ENCODE results near the gene KAT8. TPM values are rescaled to one million over a fixed set of nuclear protein-coding genes. Genes with fewer than 3 reads are reported as not detected.

KAT8 gene
- total and polyA plus RNA-seq, 9 of the 15 experiments (the other 6 are each of a cell fraction or from before 2014, with no cell fraction given), result 10.0 to 98.5 (median 76.4) TPM

- TF ChIP-seq BRD9 (IDR thresholded peaks at IDR 0.05; ENCODE audit: low read depth, partially characterized antibody) (no peak), SIX5 (IDR thresholded peaks at IDR 0.05; ENCODE audit: borderline replicate concordance in 1 of 2, insufficient read depth in 1 of 2, low read depth in 1 of 2, low read length in 2 of 2) (peak; percentile 53 to 64; a peak in 2 of 4 replicates), MTF1 (CRISPR knock-in tag; IDR thresholded peaks at IDR 0.05; ENCODE audit: borderline replicate concordance) (no peak), CHCHD3 (CRISPR knock-in tag; IDR thresholded peaks at IDR 0.05) (no peak), NR4A1 (CRISPR knock-in tag; IDR thresholded peaks at IDR 0.05) (no peak), NR4A1 (tag; IDR thresholded peaks at IDR 0.05) (no peak), U2AF2 (optimal IDR thresholded peaks at IDR 0.05; ENCODE audit: low read depth, low read length) (no peak), DMBX1 (CRISPR knock-in tag; IDR thresholded peaks at IDR 0.05; ENCODE audit: borderline replicate concordance) (peak; percentile 39; the same call in 1 of the 2 replicates), EZH2 (IDR thresholded peaks at IDR 0.05; ENCODE audit: borderline replicate concordance, low read depth, low read length) (no peak), HEY1 (CRISPR knock-in tag; IDR thresholded peaks at IDR 0.05; ENCODE audit: borderline replicate concordance) (no peak), SMARCE1 (IDR thresholded peaks at IDR 0.05) (no peak), ID3 (CRISPR knock-in tag; IDR thresholded peaks at IDR 0.05) (no peak), ID3 (tag; IDR thresholded peaks at IDR 0.05) (no peak), CREB3L1 (IDR thresholded peaks at IDR 0.05; ENCODE audit: borderline replicate concordance, low read depth) (peak; percentile 77), ZNF24 (IDR thresholded peaks at IDR 0.05) (no peak; the same call in 1 of the 2 replicates), BRF2 (IDR thresholded peaks at IDR 0.05; ENCODE audit: borderline replicate concordance, insufficient read depth, insufficient read length) (no peak), NUFIP1 (IDR thresholded peaks at IDR 0.05; ENCODE audit: partially characterized antibody) (no peak), PHF21A (IDR thresholded peaks at IDR 0.05; ENCODE audit: borderline replicate concordance, low read depth) (no peak), ZC3H8 (IDR thresholded peaks at IDR 0.05) (no peak), ZNF316 (IDR thresholded peaks at IDR 0.05) (no peak), RBM17 (IDR thresholded peaks at IDR 0.05; ENCODE audit: borderline replicate concordance, low read depth, low read length) (no peak), CREB3 (tag; conservative IDR thresholded peaks at IDR 0.05; ENCODE audit: low read depth) (no peak), JUND (IDR thresholded peaks at IDR 0.05; ENCODE audit: borderline replicate concordance, low read depth, low read length) (peak; percentile 68; the same call in 1 of the 2 replicates), JUND (tag; IDR thresholded peaks at IDR 0.05; ENCODE audit: borderline replicate concordance, low read depth, low read length) (no peak; the same call in 2 of the 3 replicates), POLR2A (conservative IDR thresholded peaks at IDR 0.05) (peak; percentile 97), COPS2 (conservative IDR thresholded peaks at IDR 0.05) (no peak)
Measured at GRCh38 chr16:31073970-31074813, 43.3 kb upstream of the KAT8 start, which contains the start of the genes ZNF646 and ZNF668 (continued).
